ENCODE measurements around the gene BNC2.
A peak's percentile ranks its signal among the peaks of the same experiment; 100 is the strongest.

Gene BNC2

DNA sequence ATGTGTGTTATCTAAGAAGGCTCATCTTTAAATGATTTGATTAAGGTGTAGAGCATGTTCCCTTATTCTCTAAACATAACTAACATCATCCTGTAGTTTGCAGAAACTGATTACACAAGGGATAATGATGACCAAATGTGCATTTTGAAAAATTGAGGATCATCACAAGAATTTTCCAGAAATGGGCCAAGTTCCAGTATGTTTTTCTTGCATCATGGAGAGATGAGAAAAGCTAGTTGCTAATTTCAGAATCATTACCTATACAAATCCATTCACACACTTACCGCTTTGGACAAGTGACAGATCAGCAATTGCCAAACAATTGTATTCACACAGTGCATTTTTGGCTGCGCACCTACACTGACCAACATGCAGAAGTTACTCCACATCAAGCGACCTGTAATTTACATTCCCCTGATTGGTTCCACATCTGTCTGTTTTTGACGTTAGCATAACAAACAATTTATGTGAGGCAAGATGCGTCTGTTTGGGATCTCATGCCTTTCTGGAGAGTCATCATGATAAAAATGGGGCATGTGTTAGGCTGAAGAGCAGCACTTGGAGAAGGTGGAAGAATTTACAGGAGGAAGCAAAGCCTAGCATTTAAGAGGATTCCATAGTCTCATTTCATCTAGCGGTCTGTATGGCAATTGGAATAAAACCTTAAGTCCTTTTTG lies 2.8 kb upstream of the BNC2 start:
- TF ChIP-seq NFIC (IDR thresholded peaks at IDR 0.05) (no peak), ZBTB7A (IDR thresholded peaks at IDR 0.05; ENCODE audit: low read depth) (no peak), TEAD4 (IDR thresholded peaks at IDR 0.05) (no peak), TCF12 (IDR thresholded peaks at IDR 0.05; ENCODE audit: low read depth) (no peak), TAF1 (IDR thresholded peaks at IDR 0.05; ENCODE audit: low read depth) (no peak), CREB1 (IDR thresholded peaks at IDR 0.05; ENCODE audit: low read depth) (no peak), CEBPB (IDR thresholded peaks at IDR 0.05) (no peak), EP300 (IDR thresholded peaks at IDR 0.05; ENCODE audit: borderline replicate concordance) (no peak), RAD21 (IDR thresholded peaks at IDR 0.05; ENCODE audit: low read depth) (no peak), YY1 (IDR thresholded peaks at IDR 0.05; ENCODE audit: low read depth) (no peak), FOXM1 (IDR thresholded peaks at IDR 0.05; ENCODE audit: borderline replicate concordance, low read depth) (no peak), EGR1 (IDR thresholded peaks at IDR 0.05) (no peak)
- TF ChIP-seq, protein P1, sequence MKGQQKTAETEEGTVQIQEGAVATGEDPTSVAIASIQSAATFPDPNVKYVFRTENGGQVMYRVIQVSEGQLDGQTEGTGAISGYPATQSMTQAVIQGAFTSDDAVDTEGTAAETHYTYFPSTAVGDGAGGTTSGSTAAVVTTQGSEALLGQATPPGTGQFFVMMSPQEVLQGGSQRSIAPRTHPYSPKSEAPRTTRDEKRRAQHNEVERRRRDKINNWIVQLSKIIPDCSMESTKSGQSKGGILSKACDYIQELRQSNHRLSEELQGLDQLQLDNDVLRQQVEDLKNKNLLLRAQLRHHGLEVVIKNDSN (IDR thresholded peaks at IDR 0.05), result no peak
- TF ChIP-seq, protein P2, sequence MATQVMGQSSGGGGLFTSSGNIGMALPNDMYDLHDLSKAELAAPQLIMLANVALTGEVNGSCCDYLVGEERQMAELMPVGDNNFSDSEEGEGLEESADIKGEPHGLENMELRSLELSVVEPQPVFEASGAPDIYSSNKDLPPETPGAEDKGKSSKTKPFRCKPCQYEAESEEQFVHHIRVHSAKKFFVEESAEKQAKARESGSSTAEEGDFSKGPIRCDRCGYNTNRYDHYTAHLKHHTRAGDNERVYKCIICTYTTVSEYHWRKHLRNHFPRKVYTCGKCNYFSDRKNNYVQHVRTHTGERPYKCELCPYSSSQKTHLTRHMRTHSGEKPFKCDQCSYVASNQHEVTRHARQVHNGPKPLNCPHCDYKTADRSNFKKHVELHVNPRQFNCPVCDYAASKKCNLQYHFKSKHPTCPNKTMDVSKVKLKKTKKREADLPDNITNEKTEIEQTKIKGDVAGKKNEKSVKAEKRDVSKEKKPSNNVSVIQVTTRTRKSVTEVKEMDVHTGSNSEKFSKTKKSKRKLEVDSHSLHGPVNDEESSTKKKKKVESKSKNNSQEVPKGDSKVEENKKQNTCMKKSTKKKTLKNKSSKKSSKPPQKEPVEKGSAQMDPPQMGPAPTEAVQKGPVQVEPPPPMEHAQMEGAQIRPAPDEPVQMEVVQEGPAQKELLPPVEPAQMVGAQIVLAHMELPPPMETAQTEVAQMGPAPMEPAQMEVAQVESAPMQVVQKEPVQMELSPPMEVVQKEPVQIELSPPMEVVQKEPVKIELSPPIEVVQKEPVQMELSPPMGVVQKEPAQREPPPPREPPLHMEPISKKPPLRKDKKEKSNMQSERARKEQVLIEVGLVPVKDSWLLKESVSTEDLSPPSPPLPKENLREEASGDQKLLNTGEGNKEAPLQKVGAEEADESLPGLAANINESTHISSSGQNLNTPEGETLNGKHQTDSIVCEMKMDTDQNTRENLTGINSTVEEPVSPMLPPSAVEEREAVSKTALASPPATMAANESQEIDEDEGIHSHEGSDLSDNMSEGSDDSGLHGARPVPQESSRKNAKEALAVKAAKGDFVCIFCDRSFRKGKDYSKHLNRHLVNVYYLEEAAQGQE (IDR thresholded peaks at IDR 0.05; ENCODE audit: low read depth), result no peak
- TF ChIP-seq, protein P3, sequence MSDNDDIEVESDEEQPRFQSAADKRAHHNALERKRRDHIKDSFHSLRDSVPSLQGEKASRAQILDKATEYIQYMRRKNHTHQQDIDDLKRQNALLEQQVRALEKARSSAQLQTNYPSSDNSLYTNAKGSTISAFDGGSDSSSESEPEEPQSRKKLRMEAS (IDR thresholded peaks at IDR 0.05), result no peak

DNA sequence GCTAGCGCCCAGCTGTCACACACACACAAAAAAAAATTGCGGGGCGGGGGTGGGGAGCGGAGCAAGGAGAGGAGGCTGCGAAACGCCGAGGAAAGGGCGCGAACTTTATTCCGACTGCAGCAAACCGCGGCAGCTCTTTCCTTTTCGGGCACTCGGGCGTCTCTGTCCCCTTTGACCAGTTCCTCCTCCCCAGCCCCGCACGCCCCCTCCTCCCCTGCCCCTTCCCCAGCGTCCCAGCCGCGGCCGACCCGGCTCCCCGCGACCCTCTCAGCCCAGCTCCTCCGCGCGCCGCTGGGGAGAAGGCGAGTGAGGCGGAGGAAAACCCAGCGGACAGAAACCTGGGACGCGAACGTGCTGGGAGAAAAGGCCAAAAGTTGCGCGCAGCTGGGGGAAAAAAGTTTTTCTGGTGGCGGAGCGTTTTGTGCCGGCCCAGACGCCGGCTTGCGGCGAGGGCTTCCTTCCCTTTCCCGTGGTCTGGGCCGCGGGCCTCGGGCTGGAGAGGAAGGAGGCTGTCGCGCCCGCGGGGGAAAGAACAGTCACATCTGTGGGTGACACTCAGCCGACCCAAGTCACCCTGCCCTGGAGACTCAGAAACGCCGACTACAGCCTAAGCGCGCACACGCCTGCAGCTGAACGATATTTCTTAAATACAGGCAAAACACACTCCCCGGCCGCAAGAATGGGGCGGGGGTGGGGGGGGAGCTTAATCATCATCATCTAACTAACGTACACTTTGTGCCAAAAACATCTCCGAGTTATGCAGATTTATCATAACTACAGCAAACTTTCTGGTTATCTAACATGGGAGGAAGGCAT lies 1.1 kb upstream of the BNC2 start:
- TF ChIP-seq EGR1 (IDR thresholded peaks at IDR 0.05) (no peak; the same call in 1 of the 2 replicates), ZBTB7A (IDR thresholded peaks at IDR 0.05; ENCODE audit: low read depth) (peak; percentile 80), NFIC (IDR thresholded peaks at IDR 0.05) (no peak)
- TF ChIP-seq, protein P2 (IDR thresholded peaks at IDR 0.05; ENCODE audit: low read depth), result no peak

DNA sequence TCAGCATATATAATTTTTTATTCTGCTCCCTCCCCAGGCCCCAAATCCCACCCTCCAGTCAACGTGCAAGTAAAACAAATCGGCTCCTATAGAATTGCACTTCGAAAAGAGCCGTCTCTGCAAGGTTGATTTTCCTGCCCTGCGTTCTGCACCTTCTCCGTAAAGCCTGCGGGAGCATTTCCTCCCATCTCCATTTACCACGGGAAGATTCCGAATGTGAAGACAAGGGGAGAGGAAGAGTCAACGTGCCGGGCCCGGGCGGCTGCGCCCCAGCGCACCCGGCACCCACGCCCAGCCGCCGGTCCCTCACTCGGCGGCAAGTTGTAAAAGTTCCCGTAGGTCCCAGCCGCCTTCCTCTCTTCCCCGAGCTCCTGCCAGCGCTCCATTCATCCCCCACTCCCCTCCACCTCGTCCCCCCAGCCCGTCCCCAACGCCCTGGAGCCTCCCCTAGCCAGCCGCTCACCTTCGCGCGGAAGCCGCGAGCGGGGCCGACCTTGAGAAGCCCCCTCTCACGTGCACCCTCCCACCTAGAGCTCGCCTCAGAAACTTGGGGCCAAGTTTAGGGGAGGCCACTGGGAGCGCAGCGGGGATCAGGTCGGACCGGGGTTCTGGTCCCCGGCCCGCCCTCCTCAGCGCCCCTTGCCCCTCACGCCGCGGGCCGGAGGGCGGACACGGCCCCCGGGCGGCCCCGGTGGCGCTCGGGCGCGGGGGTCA lies 431 bp downstream of the BNC2 start:
- no peak for TF ChIP-seq NFIC (IDR thresholded peaks at IDR 0.05)
- TF ChIP-seq EGR1 (IDR thresholded peaks at IDR 0.05), result no peak
- TF ChIP-seq ZBTB7A (IDR thresholded peaks at IDR 0.05; ENCODE audit: low read depth), result peak; percentile 94

DNA sequence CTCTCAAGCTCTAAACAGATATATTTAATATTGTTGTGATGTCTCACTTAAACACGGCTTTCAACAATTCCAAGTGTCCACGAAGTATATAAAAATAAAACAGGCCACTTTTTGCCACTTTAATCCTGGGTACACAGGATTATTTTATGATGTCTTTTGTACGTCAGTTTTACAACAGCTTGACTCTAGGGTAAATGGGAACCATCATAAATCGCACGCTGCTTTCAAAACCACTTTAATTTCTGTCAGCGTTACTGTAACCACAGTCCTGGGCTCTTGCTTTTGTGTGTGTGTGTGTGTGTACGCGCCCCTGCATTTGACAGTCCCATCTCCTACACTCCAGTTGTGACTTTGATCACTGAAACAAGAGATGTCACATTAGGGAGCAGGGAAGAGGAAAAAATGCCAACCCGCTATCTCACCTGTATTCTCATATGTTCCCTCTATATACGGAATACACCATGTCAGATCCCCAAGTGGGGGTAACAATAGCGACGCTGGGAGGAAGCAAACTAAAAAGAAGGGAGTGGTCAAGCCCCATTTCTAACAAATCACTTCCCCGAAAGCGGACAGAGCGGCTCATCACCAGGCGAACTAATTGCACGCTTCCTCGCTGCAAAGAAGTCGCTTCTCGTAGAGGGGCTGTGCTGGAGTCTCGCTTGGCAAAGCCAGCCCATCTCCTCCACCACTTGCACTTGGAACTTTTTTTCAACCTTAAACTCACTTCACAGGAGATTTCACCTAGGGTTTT lies 1.2 kb downstream of the BNC2 start:
- TF ChIP-seq ZBTB7A (IDR thresholded peaks at IDR 0.05; ENCODE audit: low read depth), result no peak
- TF ChIP-seq TCF12 (IDR thresholded peaks at IDR 0.05; ENCODE audit: low read depth), result no peak
- no peak for TF ChIP-seq FOXM1 (IDR thresholded peaks at IDR 0.05; ENCODE audit: borderline replicate concordance, low read depth)
- TF ChIP-seq, protein P3 (IDR thresholded peaks at IDR 0.05), result no peak
- TF ChIP-seq YY1 (IDR thresholded peaks at IDR 0.05; ENCODE audit: low read depth), result no peak
- TF ChIP-seq TAF1 (IDR thresholded peaks at IDR 0.05; ENCODE audit: low read depth), result no peak
- TF ChIP-seq NFIC (IDR thresholded peaks at IDR 0.05), result no peak
- TF ChIP-seq TEAD4 (IDR thresholded peaks at IDR 0.05), result no peak
- TF ChIP-seq, protein P1 (IDR thresholded peaks at IDR 0.05), result no peak
- TF ChIP-seq EGR1 (IDR thresholded peaks at IDR 0.05), result no peak
- no peak for TF ChIP-seq EP300 (IDR thresholded peaks at IDR 0.05; ENCODE audit: borderline replicate concordance)
- TF ChIP-seq CREB1 (IDR thresholded peaks at IDR 0.05; ENCODE audit: low read depth), result no peak
- no peak for TF ChIP-seq CEBPB (IDR thresholded peaks at IDR 0.05)
- no peak for TF ChIP-seq RAD21 (IDR thresholded peaks at IDR 0.05; ENCODE audit: low read depth)
- TF ChIP-seq, protein P2 (IDR thresholded peaks at IDR 0.05; ENCODE audit: low read depth), result no peak

All from Ishikawa (cell line).